HL-60 (cell line): ENCODE data around the gene HOMEZ.

Experiments used
- DNase-seq, 2 experiments: peaks; one replicate each; pipeline ENCODE4 v3.0.0-alpha.2; 2010 to 2020; ENCODE audit warnings: low read depth in 1 of 2, low spot score in 1 of 2
- H3K27ac ChIP-seq: fragments of 250-450 bp; sonication (Bioruptor Pico); replicated peaks from 2 replicates; pipeline ENCODE4 v1.5.1; 2020; ENCODE audit warnings: mild to moderate bottlenecking, moderate library complexity
- H3K27me3 ChIP-seq: fragments of 250-450 bp; sonication (Bioruptor Pico); 2 replicates; pipeline ENCODE4 v1.5.1; 2021; ENCODE audit warnings: mild to moderate bottlenecking, moderate library complexity; ENCODE audit not compliant: insufficient read depth, poor library complexity, severe bottlenecking
- H3K4me3 ChIP-seq: replicated peaks from 2 replicates; pipeline ENCODE4 v1.5.1; 2011; ENCODE audit warnings: mild to moderate bottlenecking, control low read depth, low read length; ENCODE audit not compliant: insufficient read depth
- CTCF ChIP-seq: IDR thresholded peaks from one replicate; pipeline ENCODE4 v1.5.1; 2011; ENCODE audit warnings: low read length, control low read depth, inconsistent platforms; ENCODE audit not compliant: insufficient read depth
- GABPA ChIP-seq: IDR thresholded peaks from 2 replicates; pipeline ENCODE4 v1.6.1; 2012; ENCODE audit warnings: low read depth
- POLR2AphosphoS5 ChIP-seq: IDR thresholded peaks from 2 replicates; pipeline ENCODE4 v1.6.1; 2012; ENCODE audit warnings: low read depth
- REST ChIP-seq: IDR thresholded peaks from 2 replicates; pipeline ENCODE4 v1.6.1; 2012; ENCODE audit warnings: low read depth; ENCODE audit not compliant: insufficient replicate concordance
- SPI1 ChIP-seq: IDR thresholded peaks from 2 replicates; pipeline ENCODE4 v1.6.1; 2012; ENCODE audit warnings: low read depth, mild to moderate bottlenecking, borderline replicate concordance

HOMEZ gene

GRCh38 chr14:23306412-23307145 is 20.6 kb upstream of the HOMEZ start, which contains the start of gene BCL2L2:
BCL2L2 (plus strand) TSS chr14:23306833; CDS start chr14:23307768, 935 bp downstream.
- peak within 1 kb of the TSS; percentile 66 for H3K4me3 ChIP-seq
- TF ChIP-seq GABPA (no peak), POLR2AphosphoS5 (peak; percentile 84; the same call in 1 of the 2 replicates), SPI1 (peak; percentile 11; the same call in 1 of the 2 replicates), REST (no peak), CTCF (no peak)
- H3K27me3 ChIP-seq = no peaks in the 10 kb centered on the region
- peak within 1 kb of the TSS; percentile 79 for H3K27ac ChIP-seq
- DNase-seq = peak; percentile 87 to 89

GRCh38 chr14:23302290-23303225 is 16.6 kb upstream of the HOMEZ start, which contains the start of gene PPP1R3E:
PPP1R3E (minus strand) TSS chr14:23302859; CDS start chr14:23302576, 283 bp downstream.
- Histone ChIP-seq H3K27me3 (no peaks in the 10 kb centered on the region), H3K4me3 (peak within 1 kb of the TSS; percentile 68), H3K27ac (peak within 1 kb of the TSS; percentile 86)
- peak in 1 of 2 experiments; percentile 65 for DNase-seq
- TF ChIP-seq POLR2AphosphoS5 = no peak; the same call in 1 of the 2 replicates
- no peak for TF ChIP-seq GABPA
- no peak for TF ChIP-seq SPI1
- no peak for TF ChIP-seq CTCF
- no peak for TF ChIP-seq REST

- no peaks in the 10 kb centered on the region for H3K27me3 ChIP-seq
- TF ChIP-seq REST (peak; percentile 33), GABPA (no peak), POLR2AphosphoS5 (peak; percentile 76)
- H3K27ac ChIP-seq = peak overlapping the region; percentile 86
- peak overlapping the region; percentile 68 for H3K4me3 ChIP-seq
- no peak for DNase-seq
Measured at GRCh38 chr14:23301969-23302289, 16.0 kb upstream of the HOMEZ start.
